B cell (primary cell): ENCODE results near the gene HIC2. TPM values are rescaled to one million over a fixed set of nuclear protein-coding genes. Genes with fewer than 3 reads are reported as not detected.
A peak's percentile ranks its signal among the peaks of the same experiment; 100 is the strongest.
"Not testable (repeated sequence)": the region's sequence is repeated elsewhere in the genome, so short reads cannot be mapped to it uniquely, and the experiment has no call there.

ENCODE experiments used
- ATAC-seq: fragments of 200-7000 bp; cut with Tn5 transposase; one replicate; pipeline ENCODE4 v1.10.0; 2021; ENCODE audit warnings: low read depth, mild to moderate bottlenecking, moderate number of reproducible peaks, moderate library complexity
- CTCF ChIA-PET: fragments of 350-600 bp; sonication (Branson Sonifier 250); formaldehyde crosslinking; loops from one replicate; lab custom pipeline; 2021; ENCODE audit warnings: antibody characterized with exemption, inconsistent platforms; lab: Charles Lee
- POLR2A ChIA-PET: fragments of 350-600 bp; sonication (Branson Sonifier 250); formaldehyde crosslinking; loops from one replicate; lab custom pipeline; 2021; ENCODE audit warnings: antibody characterized with exemption; lab: Charles Lee
- DNase-seq: peaks from one replicate; pipeline ENCODE4 v3.0.0; 2013
- H2AFZ ChIP-seq: 2 replicates; pipeline ENCODE4 v1.6.1; 2012; ENCODE audit warnings: mild to moderate bottlenecking, low read depth, low read length; ENCODE audit not compliant: insufficient read depth, poor library complexity, severe bottlenecking
- H3K27ac ChIP-seq, 2 donors: 1 replicate in 1 of 2; 2 replicates in 1 of 2; pipeline ENCODE4 v1.5.1; 2012 to 2013; ENCODE audit warnings: low read length in 2 of 2, mild to moderate bottlenecking in 2 of 2, moderate library complexity in 1 of 2
- H3K27me3 ChIP-seq, 4 experiments: fragments of 200-600 bp in 1 of 4; sonication (generic) in 1 of 4; replicated peaks in 1 of 4; 1 replicate in 2 of 4; 2 replicates in 2 of 4; pipeline versions ENCODE4 v1.6.1 to v1.7.0; 2013 to 2016; ENCODE audit warnings: low read length in 3 of 4, mild to moderate bottlenecking in 2 of 4, mixed read lengths in 1 of 4, moderate library complexity in 1 of 4; ENCODE audit not compliant: insufficient read depth in 4 of 4, control insufficient read depth in 3 of 4; ENCODE audit errors: control extremely low read depth in 1 of 4
- H3K36me3 ChIP-seq, 2 experiments: replicated peaks in 1 of 2; 1 replicate in 1 of 2; 2 replicates in 1 of 2; pipeline versions ENCODE4 v1.6.1 to v1.7.1; 2013; ENCODE audit warnings: low read length in 1 of 2; ENCODE audit not compliant: insufficient read depth in 2 of 2, control insufficient read depth in 1 of 2; ENCODE audit errors: control extremely low read depth in 1 of 2, extremely low read depth in 1 of 2
- H3K4me1 ChIP-seq, 2 donors: fragments of 200-600 bp in 1 of 2; sonication (generic) in 1 of 2; 1 replicate in 1 of 2; 2 replicates in 1 of 2; pipeline versions ENCODE4 v1.5.1 to v1.6.1; 2013 to 2017; ENCODE audit warnings: low read length in 2 of 2; ENCODE audit not compliant: control insufficient read depth in 2 of 2, insufficient read depth in 2 of 2
- H3K4me2 ChIP-seq: replicated peaks from 2 replicates; pipeline ENCODE3; 2012; ENCODE audit warnings: mild to moderate bottlenecking, low read depth, low read length; ENCODE audit not compliant: poor library complexity, severe bottlenecking
- H3K4me3 ChIP-seq, 5 experiments: fragments of 200-600 bp in 1 of 5; sonication (generic) in 1 of 5; 1 replicate in 3 of 5; 2 replicates in 2 of 5; pipeline versions ENCODE4 v1.5.1 to v1.7.0; 2011 to 2016; ENCODE audit warnings: low read length in 4 of 5, mild to moderate bottlenecking in 4 of 5, low read depth in 2 of 5, control low read depth in 1 of 5, moderate library complexity in 1 of 5; ENCODE audit not compliant: insufficient read depth in 1 of 5; ENCODE audit errors: control extremely low read depth in 1 of 5, extremely low read depth in 1 of 5
- H3K79me2 ChIP-seq: fragments of 200-600 bp; sonication (generic); one replicate; pipeline ENCODE4 v1.6.0; 2016; ENCODE audit warnings: low read length; ENCODE audit not compliant: control insufficient read depth, insufficient read depth
- H3K9ac ChIP-seq: fragments of 200-600 bp; sonication (generic); 2 replicates; pipeline ENCODE4 v1.6.1; 2017; ENCODE audit warnings: mild to moderate bottlenecking, low read length, moderate library complexity
- H3K9me3 ChIP-seq, 3 donors: one replicate each; pipeline versions ENCODE4 v1.6.1 to v1.7.1; 2013; ENCODE audit warnings: low read length in 2 of 3; ENCODE audit not compliant: control insufficient read depth in 2 of 3, insufficient read depth in 1 of 3; ENCODE audit errors: control extremely low read depth in 1 of 3
- H4K20me1 ChIP-seq: 2 replicates; pipeline ENCODE4 v1.6.0; 2012; ENCODE audit warnings: mild to moderate bottlenecking, low read length; ENCODE audit not compliant: insufficient read depth, control insufficient read depth, poor library complexity, severe bottlenecking
- H3K27ac Mint-ChIP-seq: one replicate; pipeline ENCODE4 v1.8.0; 2021; ENCODE audit warnings: mixed read lengths
- H3K27me3 Mint-ChIP-seq: one replicate; pipeline ENCODE4 v1.8.0; 2021; ENCODE audit warnings: mixed read lengths
- H3K4me1 Mint-ChIP-seq: one replicate; pipeline ENCODE4 v1.8.0; 2021; ENCODE audit warnings: mixed read lengths
- H3K4me3 Mint-ChIP-seq: one replicate; pipeline ENCODE4 v1.8.0; 2021; ENCODE audit warnings: mixed read lengths
- H3K9me3 Mint-ChIP-seq: one replicate; pipeline ENCODE4 v1.8.0; 2022; ENCODE audit warnings: mixed read lengths; ENCODE audit not compliant: insufficient read depth
- WGBS: methylation state at CpG from one replicate; pipeline ENCODE4 v1.1.5; 2013; ENCODE audit warnings: missing lambda C conversion rate; ENCODE audit not compliant: insufficient coverage; 5-methylcytosine and 5-hydroxymethylcytosine counted together
- intact Hi-C: fragments of 100-400 bp; cut with micrococcal nuclease; formaldehyde crosslinking; loops from one replicate; pipeline ENCODE4 v1.10.0; 2022
- polyA plus RNA-seq: library from polyadenylated mRNA; depleted of rRNA; stranded (reverse); fragments of >200 nt; gene quantifications from 2 replicates; pipeline ENCODE4 v1.2.3, GENCODE V29; 2012
- total RNA-seq, 2 donors: library from RNA; stranded (reverse); fragments of 120-200 nt in 1 of 2; gene quantifications; 1 replicate in 1 of 2; 2 replicates in 1 of 2; pipeline versions ENCODE4 v1.2.3 to v1.2.4, GENCODE V29; 2013 to 2022

HIC2 gene
- total and polyA plus RNA-seq, 2 donors (not counting 1 experiment from before 2014, with no cell fraction given), result 2.9 to 8.1 TPM

GRCh38 chr22:21383701-21384467 lies 33.3 kb upstream of the HIC2 start, which contains the start of gene RIMBP3B:
RIMBP3B (plus strand) TSS chr22:21383751; CDS start chr22:21383859, 108 bp downstream.
- intact Hi-C loops, H3K4me3 ChIP-seq, H3K27me3 Mint-ChIP-seq, H3K4me1 Mint-ChIP-seq, H3K79me2 ChIP-seq, H3K9me3 Mint-ChIP-seq, H3K4me1 ChIP-seq, POLR2A ChIA-PET, DNase-seq, H3K27me3 ChIP-seq, H3K27ac Mint-ChIP-seq, H3K4me3 Mint-ChIP-seq, H3K9ac ChIP-seq, CTCF ChIA-PET, H3K4me2 ChIP-seq, H3K36me3 ChIP-seq, H3K27ac ChIP-seq, H4K20me1 ChIP-seq, H3K9me3 ChIP-seq, H2AFZ ChIP-seq: not testable (repeated sequence)
- no CpG with 5 or more reads among the region's 91 CpGs for WGBS
- peak; percentile 91 for ATAC-seq

DNA sequence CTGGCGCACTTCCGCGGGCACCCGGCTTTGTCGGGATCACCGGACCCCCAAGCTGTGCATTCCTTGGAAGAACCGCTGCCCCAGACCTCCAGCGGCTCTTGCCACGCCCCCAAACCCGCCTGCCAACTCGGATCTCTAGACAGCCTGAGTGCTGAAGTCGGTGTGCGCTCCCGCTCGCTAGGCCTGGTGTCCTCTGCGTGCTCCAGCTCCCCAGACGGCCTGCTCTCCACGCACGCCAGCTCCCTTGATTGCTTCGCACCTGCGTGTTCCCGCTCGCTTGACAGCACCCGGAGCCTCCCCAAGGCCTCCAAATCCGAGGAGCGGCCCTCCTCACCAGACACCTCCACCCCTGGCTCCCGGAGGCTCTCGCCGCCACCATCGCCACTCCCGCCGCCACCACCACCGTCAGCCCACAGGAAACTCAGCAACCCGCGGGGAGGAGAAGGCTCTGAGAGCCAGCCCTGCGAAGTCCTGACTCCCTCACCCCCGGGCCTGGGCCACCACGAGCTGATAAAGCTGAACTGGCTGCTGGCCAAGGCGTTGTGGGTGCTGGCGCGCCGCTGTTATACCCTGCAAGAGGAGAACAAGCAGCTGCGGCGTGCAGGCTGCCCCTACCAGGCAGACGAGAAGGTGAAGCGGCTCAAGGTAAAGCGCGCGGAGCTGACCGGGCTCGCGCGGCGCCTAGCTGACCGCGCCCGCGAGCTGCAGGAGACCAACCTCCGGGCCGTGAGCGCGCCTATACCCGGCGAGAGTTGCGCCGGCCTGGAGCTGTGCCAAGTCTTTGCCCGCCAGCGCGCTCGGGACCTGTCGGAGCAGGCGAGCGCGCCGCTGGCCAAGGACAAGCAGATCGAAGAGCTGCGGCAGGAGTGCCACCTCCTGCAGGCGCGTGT lies 32.5 kb upstream of the HIC2 start:
- H3K36me3 ChIP-seq, H3K4me3 Mint-ChIP-seq, H3K9me3 ChIP-seq, H3K4me1 Mint-ChIP-seq, CTCF ChIA-PET, H3K9ac ChIP-seq, DNase-seq, H3K27ac Mint-ChIP-seq, intact Hi-C loops, H3K4me1 ChIP-seq, H3K9me3 Mint-ChIP-seq, POLR2A ChIA-PET, H3K27me3 Mint-ChIP-seq, H3K27ac ChIP-seq, H4K20me1 ChIP-seq, H3K79me2 ChIP-seq, H3K4me3 ChIP-seq, H3K4me2 ChIP-seq, H2AFZ ChIP-seq, H3K27me3 ChIP-seq: not testable (repeated sequence)
- WGBS, result no CpG with 5 or more reads among the region's 79 CpGs
- ATAC-seq, result peak; percentile 46

DNA sequence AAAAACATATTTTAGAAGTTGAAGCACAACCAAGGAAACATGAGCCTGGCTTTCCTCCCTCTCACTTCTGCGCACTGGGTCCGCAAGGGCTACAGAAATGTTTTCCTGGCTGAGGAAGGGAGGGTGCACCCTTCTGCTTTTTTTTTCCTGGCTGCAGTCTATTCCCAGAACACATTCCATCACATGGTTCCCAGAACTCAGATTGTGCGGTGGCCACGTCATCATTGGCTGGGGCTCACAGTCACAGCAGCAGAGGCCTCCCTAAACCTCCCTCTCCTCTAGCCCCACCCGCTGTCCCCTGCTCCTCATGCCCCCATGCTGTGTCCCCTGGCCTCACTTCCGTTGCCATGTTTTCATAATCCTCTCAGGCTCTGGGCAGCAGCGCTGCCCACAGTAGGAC lies 27.7 kb upstream of the HIC2 start:
- H3K27me3 ChIP-seq, H3K9me3 Mint-ChIP-seq, DNase-seq, H3K9ac ChIP-seq, POLR2A ChIA-PET, H3K4me1 ChIP-seq, H3K4me1 Mint-ChIP-seq, H3K27ac ChIP-seq, H3K4me3 ChIP-seq, H2AFZ ChIP-seq, intact Hi-C loops, H3K79me2 ChIP-seq, H4K20me1 ChIP-seq, H3K9me3 ChIP-seq, H3K4me3 Mint-ChIP-seq, H3K36me3 ChIP-seq, H3K27me3 Mint-ChIP-seq, CTCF ChIA-PET, ATAC-seq, H3K27ac Mint-ChIP-seq, H3K4me2 ChIP-seq: not testable (repeated sequence)
- WGBS, result no CpG with 5 or more reads among the region's 7 CpGs
